Fibroblast of the aortic adventitia (primary cell): ENCODE results near the gene CABLES2. TPM values are rescaled to one million over a fixed set of nuclear protein-coding genes. Genes with fewer than 3 reads are reported as not detected.

Source experiments
- DNase-seq: peaks from one replicate; pipeline ENCODE4 v3.0.0-alpha.2; 2010; ENCODE audit warnings: low read depth
- H3K4me3 ChIP-seq: 2 replicates; pipeline ENCODE4 v1.5.1; 2011; ENCODE audit warnings: low read depth, mild to moderate bottlenecking, control low read depth, low read length, moderate library complexity
- total RNA-seq: library from RNA; depleted of rRNA; stranded (reverse); fragments of >200 nt; gene quantifications from 2 replicates; pipeline ENCODE4 v1.2.3, GENCODE V29; 2012; ENCODE audit warnings: low replicate concordance
- TF ChIP-seq, protein P1 (sequence below): IDR thresholded peaks from 2 replicates; pipeline ENCODE4 v1.5.1; 2011; ENCODE audit warnings: mild to moderate bottlenecking, low read length, control low read depth, inconsistent platforms; ENCODE audit not compliant: insufficient read depth

CABLES2 gene
- total RNA-seq, 1 donor: 4.3 TPM

DNA sequence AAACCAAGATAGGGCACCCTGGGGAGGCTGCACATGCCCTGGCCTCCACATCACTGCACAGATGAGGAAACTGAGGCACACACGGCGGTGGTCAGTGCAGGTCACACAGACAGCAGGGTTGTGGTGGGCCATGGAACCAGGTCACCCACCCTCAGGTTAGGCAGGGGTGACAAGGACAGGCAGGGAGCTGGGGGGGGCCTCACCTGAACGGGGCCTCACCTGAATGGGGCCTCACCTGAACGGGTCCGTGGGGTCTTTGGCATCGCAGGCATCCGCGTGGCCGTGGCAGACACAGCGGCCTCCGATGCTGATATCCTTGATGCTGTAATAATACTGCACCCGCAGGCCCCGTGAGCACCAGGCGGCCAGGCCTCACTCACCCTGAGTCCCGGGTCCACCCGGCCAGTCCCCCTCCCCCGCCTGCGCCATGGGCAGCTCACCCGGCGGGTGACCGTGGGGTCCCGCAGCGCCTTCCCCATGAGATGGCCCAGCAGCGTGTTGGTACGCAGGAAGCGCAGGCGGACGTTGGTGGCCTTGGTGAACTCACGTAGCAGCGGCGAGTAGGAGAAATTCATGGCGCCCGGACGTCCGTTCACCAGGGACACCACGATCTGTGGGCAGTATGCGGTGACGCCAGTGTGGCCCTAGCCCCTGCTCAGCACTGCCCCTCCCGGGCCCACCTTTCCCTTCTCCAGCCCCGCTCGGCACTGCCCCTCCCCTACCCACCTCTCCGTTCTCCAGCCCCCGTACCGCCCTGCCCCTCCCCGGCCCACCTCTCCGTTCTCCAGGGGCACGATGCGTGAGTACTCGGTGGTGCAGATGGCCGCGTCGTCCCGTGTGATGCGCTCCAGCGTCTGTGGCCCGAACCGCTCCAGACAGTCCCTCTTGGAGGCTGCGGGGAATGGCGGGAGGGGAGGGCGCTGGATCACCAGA, 55.4 kb downstream of the CABLES2 start:
- no peak for DNase-seq
- TF ChIP-seq, protein P1, sequence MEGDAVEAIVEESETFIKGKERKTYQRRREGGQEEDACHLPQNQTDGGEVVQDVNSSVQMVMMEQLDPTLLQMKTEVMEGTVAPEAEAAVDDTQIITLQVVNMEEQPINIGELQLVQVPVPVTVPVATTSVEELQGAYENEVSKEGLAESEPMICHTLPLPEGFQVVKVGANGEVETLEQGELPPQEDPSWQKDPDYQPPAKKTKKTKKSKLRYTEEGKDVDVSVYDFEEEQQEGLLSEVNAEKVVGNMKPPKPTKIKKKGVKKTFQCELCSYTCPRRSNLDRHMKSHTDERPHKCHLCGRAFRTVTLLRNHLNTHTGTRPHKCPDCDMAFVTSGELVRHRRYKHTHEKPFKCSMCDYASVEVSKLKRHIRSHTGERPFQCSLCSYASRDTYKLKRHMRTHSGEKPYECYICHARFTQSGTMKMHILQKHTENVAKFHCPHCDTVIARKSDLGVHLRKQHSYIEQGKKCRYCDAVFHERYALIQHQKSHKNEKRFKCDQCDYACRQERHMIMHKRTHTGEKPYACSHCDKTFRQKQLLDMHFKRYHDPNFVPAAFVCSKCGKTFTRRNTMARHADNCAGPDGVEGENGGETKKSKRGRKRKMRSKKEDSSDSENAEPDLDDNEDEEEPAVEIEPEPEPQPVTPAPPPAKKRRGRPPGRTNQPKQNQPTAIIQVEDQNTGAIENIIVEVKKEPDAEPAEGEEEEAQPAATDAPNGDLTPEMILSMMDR: no peak
- H3K4me3 ChIP-seq: no peak overlapping the region

- no peak overlapping the region for H3K4me3 ChIP-seq
- no peak for DNase-seq
- TF ChIP-seq, protein P1: no peak
Observed at GRCh38 chr20:62350629-62351422, 56.3 kb downstream of the CABLES2 start.

DNA sequence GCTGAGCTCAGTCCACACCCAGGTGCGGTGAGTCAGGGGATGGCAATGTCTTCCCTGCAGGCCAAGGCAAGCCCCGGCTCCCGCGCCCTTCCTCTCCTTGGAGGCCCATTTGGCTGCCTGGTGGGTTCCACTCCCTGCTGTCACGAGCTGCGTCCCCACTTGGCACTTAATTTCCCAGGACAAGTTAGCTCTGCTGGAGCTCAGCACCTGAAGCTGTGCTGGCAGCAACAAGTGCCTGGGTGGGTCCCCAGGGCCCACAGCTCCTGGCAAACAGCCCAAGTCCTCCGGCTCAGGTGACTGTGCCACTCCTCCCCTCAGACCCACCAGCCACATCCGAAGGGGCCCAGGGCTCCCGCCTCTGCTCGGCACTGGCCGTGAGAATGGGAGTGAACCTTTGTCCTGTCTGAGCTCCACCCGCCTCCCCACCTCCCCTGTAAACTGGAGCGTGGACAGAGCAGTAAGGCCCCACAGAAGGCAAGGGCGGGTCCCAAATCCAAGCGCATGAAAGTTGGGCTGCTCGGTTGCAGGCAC, 56.9 kb downstream of the CABLES2 start:
- H3K4me3 ChIP-seq: no peak overlapping the region
- no peak for DNase-seq
- TF ChIP-seq, protein P1: no peak

GRCh38 chr20:62349556-62350097, 57.5 kb downstream of the CABLES2 start:
- TF ChIP-seq, protein P1: no peak
- H3K4me3 ChIP-seq: no peak overlapping the region
- no peak for DNase-seq

DNA sequence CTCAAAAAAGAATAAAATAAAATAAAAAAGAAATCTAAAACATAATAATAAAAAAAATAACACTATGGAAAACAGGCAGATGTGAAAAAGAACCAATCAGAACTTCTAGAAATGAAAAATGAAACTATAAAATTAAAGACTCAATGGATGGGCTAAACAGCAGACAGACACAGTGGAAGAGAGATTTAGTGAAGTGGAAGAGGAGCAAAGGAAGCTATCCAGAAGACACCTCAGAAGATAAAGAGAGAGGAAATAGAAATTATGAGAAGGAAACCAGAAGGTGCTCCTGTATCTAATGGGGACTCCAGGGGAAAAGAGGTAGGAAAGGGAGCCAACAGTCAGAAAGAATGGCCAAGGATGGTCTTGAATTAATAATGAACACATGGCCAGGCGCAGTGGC, 58.5 kb downstream of the CABLES2 start:
- TF ChIP-seq, protein P1: no peak
- DNase-seq: no peak

GRCh38 chr20:62347445-62347844, 59.6 kb downstream of the CABLES2 start:
- H3K4me3 ChIP-seq: no peak overlapping the region
- TF ChIP-seq, protein P1: no peak

More for the DNA sequence above, 58.5 kb downstream of the CABLES2 start:
- no peak overlapping the region for H3K4me3 ChIP-seq

More at GRCh38 chr20:62347445-62347844, 59.6 kb downstream of the CABLES2 start:
- DNase-seq: no peak
